Upper lobe of left lung (tissue), 4 donors: ENCODE measurements around the gene LITAFD.

Source experiments
- CTCF ChIP-seq, 6 experiments: fragments of 450-650 bp in 4 of 6; fragments of 200-600 bp in 2 of 6; sonication (generic) in 2 of 6; IDR thresholded peaks; one replicate each; pipeline ENCODE4 v1.5.1; 2016 to 2019; ENCODE audit warnings: antibody characterized with exemption in 6 of 6
- EP300 ChIP-seq, 4 donors: sonication (generic); formaldehyde crosslinking; IDR thresholded peaks; one replicate each; pipeline ENCODE4 v1.5.1; 2017; ENCODE audit warnings: antibody characterized with exemption in 4 of 4, control low read depth in 2 of 4
- POLR2A ChIP-seq, 4 donors: fragments of 450-650 bp; IDR thresholded peaks; one replicate each; pipeline ENCODE4 v1.5.1; 2016 to 2017; ENCODE audit warnings: antibody characterized with exemption in 4 of 4, mild to moderate bottlenecking in 2 of 4
- POLR2AphosphoS5 ChIP-seq, 2 donors: sonication (generic); formaldehyde crosslinking; IDR thresholded peaks; one replicate each; pipeline ENCODE4 v1.5.1; 2017; ENCODE audit warnings: antibody characterized with exemption in 2 of 2

- TF ChIP-seq POLR2A (IDR thresholded peaks at IDR 0.05) (no peak), CTCF (IDR thresholded peaks at IDR 0.05) (no peak), EP300 (IDR thresholded peaks at IDR 0.05) (no peak), POLR2AphosphoS5 (IDR thresholded peaks at IDR 0.05) (no peak)
These were observed 33.8 kb upstream of the LITAFD start for GRCh38 chr16:8848231-8848938.
